Ishikawa (cell line): Measurements from ENCODE around the gene CERS3.

Source experiments
- CEBPB ChIP-seq: IDR thresholded peaks from 2 replicates; pipeline ENCODE4 v1.6.1; 2012
- CREB1 ChIP-seq: IDR thresholded peaks from 2 replicates; pipeline ENCODE4 v1.6.1; 2012; ENCODE audit warnings: low read depth
- EGR1 ChIP-seq: IDR thresholded peaks from 2 replicates; pipeline ENCODE4 v1.6.1; 2012
- EP300 ChIP-seq: IDR thresholded peaks from 2 replicates; pipeline ENCODE4 v1.6.1; 2012; ENCODE audit warnings: borderline replicate concordance
- NFIC ChIP-seq: IDR thresholded peaks from 2 replicates; pipeline ENCODE4 v1.6.1; 2012
- RAD21 ChIP-seq: IDR thresholded peaks from 2 replicates; pipeline ENCODE4 v1.6.1; 2012; ENCODE audit warnings: low read depth
- TCF12 ChIP-seq: IDR thresholded peaks from 2 replicates; pipeline ENCODE4 v1.6.1; 2012; ENCODE audit warnings: low read depth
- ZBTB7A ChIP-seq: IDR thresholded peaks from 2 replicates; pipeline ENCODE4 v1.6.1; 2012; ENCODE audit warnings: low read depth
- TF ChIP-seq, protein P1 (sequence below): IDR thresholded peaks from 2 replicates; pipeline ENCODE4 v1.6.1; 2012; ENCODE audit warnings: low read depth, mild to moderate bottlenecking
- TF ChIP-seq, protein P2 (sequence below): IDR thresholded peaks from 2 replicates; pipeline ENCODE4 v1.6.1; 2012
- TF ChIP-seq, protein P3 (sequence below): IDR thresholded peaks from 2 replicates; pipeline ENCODE4 v1.6.1; 2012

DNA sequence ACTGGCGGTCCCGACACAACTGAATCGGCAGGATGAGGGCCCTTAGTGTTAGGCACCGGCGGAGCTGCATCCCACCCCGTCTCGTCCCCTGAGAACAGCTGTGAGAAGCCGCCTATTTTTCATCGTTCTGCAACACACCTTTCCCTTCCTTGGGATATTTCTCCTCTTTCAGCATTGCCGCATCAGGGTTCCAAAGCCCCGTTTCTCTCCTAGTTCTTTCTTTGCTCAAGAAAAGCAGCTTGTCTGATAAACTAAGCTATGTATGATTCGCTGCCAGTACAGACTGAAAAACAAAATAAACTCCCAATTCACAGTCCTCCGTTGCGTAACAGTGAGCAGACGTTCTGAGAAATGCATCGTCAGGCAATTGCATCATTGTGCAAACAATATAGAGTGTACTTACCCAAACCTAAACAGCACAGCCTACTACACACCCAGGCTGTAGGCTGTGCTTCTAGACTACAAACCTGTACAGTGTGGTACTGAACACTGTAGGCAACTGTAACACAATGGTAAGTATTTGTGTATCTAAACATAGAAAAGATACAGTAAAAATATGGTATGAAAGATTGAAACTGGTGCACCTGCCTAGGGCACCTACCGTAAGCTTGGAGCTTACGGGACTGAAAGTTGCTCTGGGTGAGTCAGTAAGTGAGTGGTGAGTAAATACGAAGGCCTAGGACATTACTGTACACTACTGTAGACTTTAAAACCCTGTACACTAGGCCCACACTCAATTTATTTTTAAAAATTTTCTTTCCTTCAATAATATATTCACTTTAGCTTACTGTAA lies 178.1 kb downstream of the CERS3 start:
- TF ChIP-seq TCF12 (no peak), RAD21 (no peak), CREB1 (no peak), ZBTB7A (no peak), CEBPB (no peak), EP300 (no peak), EGR1 (no peak), NFIC (no peak)
- TF ChIP-seq, protein P1, sequence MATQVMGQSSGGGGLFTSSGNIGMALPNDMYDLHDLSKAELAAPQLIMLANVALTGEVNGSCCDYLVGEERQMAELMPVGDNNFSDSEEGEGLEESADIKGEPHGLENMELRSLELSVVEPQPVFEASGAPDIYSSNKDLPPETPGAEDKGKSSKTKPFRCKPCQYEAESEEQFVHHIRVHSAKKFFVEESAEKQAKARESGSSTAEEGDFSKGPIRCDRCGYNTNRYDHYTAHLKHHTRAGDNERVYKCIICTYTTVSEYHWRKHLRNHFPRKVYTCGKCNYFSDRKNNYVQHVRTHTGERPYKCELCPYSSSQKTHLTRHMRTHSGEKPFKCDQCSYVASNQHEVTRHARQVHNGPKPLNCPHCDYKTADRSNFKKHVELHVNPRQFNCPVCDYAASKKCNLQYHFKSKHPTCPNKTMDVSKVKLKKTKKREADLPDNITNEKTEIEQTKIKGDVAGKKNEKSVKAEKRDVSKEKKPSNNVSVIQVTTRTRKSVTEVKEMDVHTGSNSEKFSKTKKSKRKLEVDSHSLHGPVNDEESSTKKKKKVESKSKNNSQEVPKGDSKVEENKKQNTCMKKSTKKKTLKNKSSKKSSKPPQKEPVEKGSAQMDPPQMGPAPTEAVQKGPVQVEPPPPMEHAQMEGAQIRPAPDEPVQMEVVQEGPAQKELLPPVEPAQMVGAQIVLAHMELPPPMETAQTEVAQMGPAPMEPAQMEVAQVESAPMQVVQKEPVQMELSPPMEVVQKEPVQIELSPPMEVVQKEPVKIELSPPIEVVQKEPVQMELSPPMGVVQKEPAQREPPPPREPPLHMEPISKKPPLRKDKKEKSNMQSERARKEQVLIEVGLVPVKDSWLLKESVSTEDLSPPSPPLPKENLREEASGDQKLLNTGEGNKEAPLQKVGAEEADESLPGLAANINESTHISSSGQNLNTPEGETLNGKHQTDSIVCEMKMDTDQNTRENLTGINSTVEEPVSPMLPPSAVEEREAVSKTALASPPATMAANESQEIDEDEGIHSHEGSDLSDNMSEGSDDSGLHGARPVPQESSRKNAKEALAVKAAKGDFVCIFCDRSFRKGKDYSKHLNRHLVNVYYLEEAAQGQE = no peak
- TF ChIP-seq, protein P2, sequence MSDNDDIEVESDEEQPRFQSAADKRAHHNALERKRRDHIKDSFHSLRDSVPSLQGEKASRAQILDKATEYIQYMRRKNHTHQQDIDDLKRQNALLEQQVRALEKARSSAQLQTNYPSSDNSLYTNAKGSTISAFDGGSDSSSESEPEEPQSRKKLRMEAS = no peak
- TF ChIP-seq, protein P3, sequence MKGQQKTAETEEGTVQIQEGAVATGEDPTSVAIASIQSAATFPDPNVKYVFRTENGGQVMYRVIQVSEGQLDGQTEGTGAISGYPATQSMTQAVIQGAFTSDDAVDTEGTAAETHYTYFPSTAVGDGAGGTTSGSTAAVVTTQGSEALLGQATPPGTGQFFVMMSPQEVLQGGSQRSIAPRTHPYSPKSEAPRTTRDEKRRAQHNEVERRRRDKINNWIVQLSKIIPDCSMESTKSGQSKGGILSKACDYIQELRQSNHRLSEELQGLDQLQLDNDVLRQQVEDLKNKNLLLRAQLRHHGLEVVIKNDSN = no peak
